Common myeloid progenitor, CD34-positive (primary cell): Measurements from ENCODE around the gene RALGAPA2.

Experiments
- CTCF ChIA-PET: fragments of 350-600 bp; sonication (Branson Sonifier 250); formaldehyde crosslinking; loops from one replicate; lab custom pipeline; 2021; ENCODE audit warnings: antibody characterized with exemption; lab: Charles Lee
- POLR2A ChIA-PET: fragments of 350-600 bp; sonication (Branson Sonifier 250); formaldehyde crosslinking; loops from one replicate; lab custom pipeline; 2021; ENCODE audit warnings: antibody characterized with exemption; lab: Charles Lee
- DNase-seq, 3 donors: peaks; one replicate each; pipeline versions ENCODE4 v3.0.0 to v3.0.0-alpha.2; 2013
- H3K27ac ChIP-seq, 2 experiments: 1 replicate in 1 of 2; 2 replicates in 1 of 2; pipeline ENCODE4 v1.7.0; 2013; ENCODE audit warnings: inconsistent platforms in 2 of 2, low read length in 2 of 2, mild to moderate bottlenecking in 2 of 2, low read depth in 1 of 2, moderate library complexity in 1 of 2; ENCODE audit not compliant: severe bottlenecking in 2 of 2, insufficient read depth in 1 of 2, poor library complexity in 1 of 2
- H3K27me3 ChIP-seq, 5 experiments: replicated peaks in 2 of 5; 1 replicate in 3 of 5; 2 replicates in 2 of 5; pipeline versions ENCODE4 v1.6.1 to v1.7.0; 2013; ENCODE audit warnings: low read length in 4 of 5, mild to moderate bottlenecking in 2 of 5, moderate library complexity in 2 of 5, inconsistent platforms in 1 of 5; ENCODE audit not compliant: insufficient read depth in 5 of 5, control insufficient read depth in 4 of 5
- H3K36me3 ChIP-seq, 4 experiments: 1 replicate in 2 of 4; 2 replicates in 2 of 4; pipeline versions ENCODE4 v1.6.1 to v1.7.0; 2013; ENCODE audit warnings: low read length in 3 of 4, control low read depth in 1 of 4, mild to moderate bottlenecking in 1 of 4; ENCODE audit not compliant: control insufficient read depth in 4 of 4, insufficient read depth in 4 of 4
- H3K4me1 ChIP-seq, 4 experiments: 1 replicate in 3 of 4; 2 replicates in 1 of 4; pipeline versions ENCODE4 v1.6.1 to v1.7.1; 2013; ENCODE audit warnings: low read length in 3 of 4, mild to moderate bottlenecking in 3 of 4, control low read depth in 1 of 4, inconsistent platforms in 1 of 4, moderate library complexity in 1 of 4; ENCODE audit not compliant: control insufficient read depth in 4 of 4, insufficient read depth in 4 of 4; ENCODE audit errors: control extremely low read depth in 1 of 4
- H3K4me3 ChIP-seq, 7 experiments: 1 replicate in 4 of 7; 2 replicates in 3 of 7; pipeline versions ENCODE4 v1.5.1 to v1.7.0; 2013; ENCODE audit warnings: mild to moderate bottlenecking in 7 of 7, low read length in 6 of 7, moderate library complexity in 6 of 7, inconsistent platforms in 2 of 7, low read depth in 2 of 7, control low read depth in 1 of 7; ENCODE audit not compliant: insufficient read depth in 4 of 7, control insufficient read depth in 1 of 7; ENCODE audit errors: extremely low read depth in 1 of 7
- H3K9me3 ChIP-seq, 5 experiments: 1 replicate in 4 of 5; 2 replicates in 1 of 5; pipeline versions ENCODE4 v1.6.1 to v1.7.1; 2013; ENCODE audit warnings: low read length in 4 of 5, mild to moderate bottlenecking in 2 of 5, inconsistent platforms in 1 of 5, low read depth in 1 of 5, moderate library complexity in 1 of 5; ENCODE audit not compliant: control insufficient read depth in 4 of 5, insufficient read depth in 2 of 5; ENCODE audit errors: control extremely low read depth in 1 of 5
- WGBS: methylation state at CpG from one replicate; pipeline ENCODE4 v1.1.5; 2013; ENCODE audit not compliant: insufficient coverage; 5-methylcytosine and 5-hydroxymethylcytosine counted together

RALGAPA2 gene

GRCh38 chr20:20432618-20433286 is 279.7 kb downstream of the RALGAPA2 start:
- H3K4me3 ChIP-seq, result no peak overlapping the region
- WGBS, result 100% methylated on average over 3 of the region's 5 CpGs
- no peaks in the 10 kb centered on the region for H3K27me3 ChIP-seq
- H3K27ac ChIP-seq, result no peak overlapping the region
- ChIA-PET POLR2A (no interaction called here), CTCF (interaction anchor here (1.5 kb wide), 1 partner anchor 22 kb away, joined by 4 read pairs; no protein-coding TSS in a partner anchor)
- H3K4me1 ChIP-seq, result no peaks in the 10 kb centered on the region
- H3K9me3 ChIP-seq, result no peaks in the 10 kb centered on the region
- peaks cover 0 to 24% (median 4%) of the 10 kb centered on the region in 4 experiments for H3K36me3 ChIP-seq
- DNase-seq, result no peak

GRCh38 chr20:20430066-20430465 is 282.4 kb downstream of the RALGAPA2 start:
- no peak overlapping the region for H3K27ac ChIP-seq
- no peaks in the 10 kb centered on the region for H3K4me1 ChIP-seq
- no peak overlapping the region for H3K4me3 ChIP-seq
- no peaks in the 10 kb centered on the region for H3K9me3 ChIP-seq
- DNase-seq, result no peak
- CTCF ChIA-PET, result no interaction called here
- 100% methylated on average over 2 of the region's 3 CpGs for WGBS
- POLR2A ChIA-PET, result no interaction called here
- H3K27me3 ChIP-seq, result no peaks in the 10 kb centered on the region
- peaks cover 0 to 9% (median 4%) of the 10 kb centered on the region in 4 experiments for H3K36me3 ChIP-seq

- Histone ChIP-seq H3K36me3 (peaks cover 3 to 11% (median 6%) of the 10 kb centered on the region in 4 experiments), H3K9me3 (no peaks in the 10 kb centered on the region), H3K4me1 (no peaks in the 10 kb centered on the region), H3K4me3 (no peak overlapping the region), H3K27me3 (no peaks in the 10 kb centered on the region), H3K27ac (no peak overlapping the region)
- WGBS, result no CpG with 5 or more reads among the region's 3 CpGs
- POLR2A ChIA-PET, result no interaction called here
- CTCF ChIA-PET, result no interaction called here
- DNase-seq, result no peak
Measured at GRCh38 chr20:20428067-20428466, 284.4 kb downstream of the RALGAPA2 start.

GRCh38 chr20:20427227-20427864 is 285.1 kb downstream of the RALGAPA2 start:
- CTCF ChIA-PET, result no interaction called here

GRCh38 chr20:20426655-20426907 is 285.9 kb downstream of the RALGAPA2 start:
- no peaks in the 10 kb centered on the region for H3K4me1 ChIP-seq
- no peak overlapping the region for H3K27ac ChIP-seq
- WGBS, result 96% methylated on average over 3 of the region's 4 CpGs
- ChIA-PET POLR2A (no interaction called here), CTCF (no interaction called here)
- H3K36me3 ChIP-seq, result peaks cover 5 to 17% (median 7%) of the 10 kb centered on the region in 4 experiments
- H3K27me3 ChIP-seq, result no peaks in the 10 kb centered on the region
- H3K9me3 ChIP-seq, result no peaks in the 10 kb centered on the region
- no peak overlapping the region for H3K4me3 ChIP-seq
- DNase-seq, result no peak

More at GRCh38 chr20:20427227-20427864, 285.1 kb downstream of the RALGAPA2 start:
- Histone ChIP-seq H3K4me3 (no peak overlapping the region), H3K9me3 (no peaks in the 10 kb centered on the region), H3K36me3 (peaks cover 5 to 18% (median 7%) of the 10 kb centered on the region in 4 experiments), H3K27ac (no peak overlapping the region), H3K27me3 (no peaks in the 10 kb centered on the region), H3K4me1 (no peaks in the 10 kb centered on the region)
- WGBS, result 99% methylated on average over 9 of the region's 11 CpGs
- POLR2A ChIA-PET, result no interaction called here
- DNase-seq, result no peak

- POLR2A ChIA-PET, result no interaction called here
- 93% methylated on average over 3 of the region's 5 CpGs for WGBS
- no peak for DNase-seq
- Histone ChIP-seq H3K36me3 (peaks cover 5 to 19% (median 7%) of the 10 kb centered on the region in 4 experiments), H3K27me3 (no peaks in the 10 kb centered on the region), H3K27ac (no peak overlapping the region), H3K4me1 (no peaks in the 10 kb centered on the region), H3K9me3 (no peaks in the 10 kb centered on the region), H3K4me3 (no peak overlapping the region)
- CTCF ChIA-PET, result no interaction called here
Measured at GRCh38 chr20:20425823-20426654, 286.4 kb downstream of the RALGAPA2 start.

- H3K27me3 ChIP-seq, result no peaks in the 10 kb centered on the region
- no peak for DNase-seq
- ChIA-PET POLR2A (no interaction called here), CTCF (no interaction called here)
- H3K27ac ChIP-seq, result no peak overlapping the region
- H3K9me3 ChIP-seq, result no peaks in the 10 kb centered on the region
- no peak overlapping the region for H3K4me3 ChIP-seq
- WGBS, result 100% methylated on average over 1 of the region's 1 CpG
- peaks cover 0 to 17% (median 6%) of the 10 kb centered on the region in 4 experiments for H3K36me3 ChIP-seq
- no peaks in the 10 kb centered on the region for H3K4me1 ChIP-seq
Measured at GRCh38 chr20:20423117-20423516, 289.3 kb downstream of the RALGAPA2 start.
